Stimulated activated CD4-positive, alpha-beta T cell treated with anti-CD3 and anti-CD28 coated beads, Interleukin-4, amount 100 ng/mL, for 4 hours (primary cell): ENCODE data around the gene UPF2.

Experiments used
- DNase-seq, 2 experiments: peaks; one replicate each; pipeline ENCODE4 v3.0.0-alpha.2; 2020

Gene UPF2

DNA sequence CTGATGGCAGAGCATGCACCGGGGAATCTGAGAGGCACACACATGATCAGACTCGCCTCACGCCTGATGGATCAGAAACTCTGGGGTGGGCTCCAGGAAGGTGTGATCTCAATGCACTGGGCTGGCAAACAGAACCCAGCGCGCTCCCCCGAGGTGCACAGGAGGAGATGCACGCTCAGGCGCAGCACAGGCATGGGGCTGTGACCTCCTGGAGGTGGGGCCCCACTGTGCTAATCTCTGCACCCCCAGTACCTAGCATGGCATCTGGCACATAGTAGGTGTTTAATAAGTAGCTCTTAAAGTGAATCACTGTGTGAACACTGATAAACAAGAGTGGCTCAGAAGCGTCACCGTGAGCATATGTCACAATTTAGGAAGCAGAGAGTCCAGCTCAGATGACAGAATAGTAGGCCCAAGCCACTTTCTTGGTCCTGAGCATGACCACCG lies 161.6 kb downstream of the UPF2 start:
- no peak for DNase-seq

DNA sequence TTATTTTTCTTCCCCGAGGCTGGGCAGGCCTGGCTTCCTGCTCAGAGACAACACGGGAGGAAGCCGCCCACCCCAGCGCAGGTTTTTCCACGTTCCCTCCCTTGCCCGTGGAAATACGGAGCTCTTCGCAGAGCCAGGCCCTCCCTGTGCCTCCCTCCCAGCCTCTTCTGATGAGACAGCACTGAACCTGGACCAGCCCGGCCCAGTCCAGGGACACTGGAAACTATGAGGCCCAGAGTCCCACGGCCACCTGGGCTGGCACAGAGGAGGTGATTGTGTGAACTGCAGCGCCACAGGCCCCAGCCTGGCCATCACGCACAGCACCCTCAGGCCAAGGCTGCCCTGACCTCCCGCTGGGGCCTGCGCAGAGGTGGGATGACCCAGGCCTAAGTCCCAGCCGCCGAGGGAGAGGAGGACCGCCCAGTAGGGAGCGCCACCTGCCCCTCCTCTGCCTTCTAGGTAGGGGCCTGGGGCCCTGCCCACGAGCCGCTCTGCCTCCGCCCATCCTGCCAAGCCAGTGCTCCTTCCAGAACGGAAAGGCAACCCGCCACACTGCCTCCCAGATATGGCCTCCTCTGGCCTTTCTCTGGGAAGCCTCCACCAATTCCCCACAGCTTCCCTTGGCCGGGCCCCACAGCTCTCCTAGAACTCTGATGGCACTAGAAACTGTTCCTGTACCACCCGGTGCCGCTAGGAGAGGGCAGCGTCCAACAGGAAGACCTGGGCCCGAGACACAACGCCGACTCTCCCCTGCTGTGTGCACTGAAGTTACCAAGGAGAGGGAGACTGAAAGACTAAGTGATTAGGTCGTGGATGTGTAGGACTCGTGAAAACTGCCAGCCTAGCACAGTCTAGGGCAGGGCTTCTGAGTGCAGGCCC lies 162.2 kb downstream of the UPF2 start:
- no peak for DNase-seq

GRCh38 chr10:11879387-11880094 lies 163.1 kb downstream of the UPF2 start:
- no peak for DNase-seq

GRCh38 chr10:11878776-11879175 lies 163.8 kb downstream of the UPF2 start:
- no peak for DNase-seq

DNA sequence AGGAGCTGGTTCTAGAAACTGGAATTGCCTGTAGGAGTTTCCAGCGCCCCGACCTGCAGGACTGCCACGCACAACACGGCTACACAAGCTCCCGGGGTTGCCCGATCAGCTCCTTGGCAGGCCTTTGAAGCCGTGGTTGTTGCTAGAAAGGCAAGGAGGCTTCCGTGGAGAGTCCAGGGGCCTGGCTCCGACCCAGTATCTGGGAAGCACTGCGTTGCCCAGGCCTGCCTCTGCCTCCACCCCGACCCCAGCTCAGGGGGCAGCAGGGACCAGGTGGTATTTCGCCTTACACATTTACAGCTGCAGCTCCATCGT lies 165.1 kb downstream of the UPF2 start:
- DNase-seq = no peak

DNA sequence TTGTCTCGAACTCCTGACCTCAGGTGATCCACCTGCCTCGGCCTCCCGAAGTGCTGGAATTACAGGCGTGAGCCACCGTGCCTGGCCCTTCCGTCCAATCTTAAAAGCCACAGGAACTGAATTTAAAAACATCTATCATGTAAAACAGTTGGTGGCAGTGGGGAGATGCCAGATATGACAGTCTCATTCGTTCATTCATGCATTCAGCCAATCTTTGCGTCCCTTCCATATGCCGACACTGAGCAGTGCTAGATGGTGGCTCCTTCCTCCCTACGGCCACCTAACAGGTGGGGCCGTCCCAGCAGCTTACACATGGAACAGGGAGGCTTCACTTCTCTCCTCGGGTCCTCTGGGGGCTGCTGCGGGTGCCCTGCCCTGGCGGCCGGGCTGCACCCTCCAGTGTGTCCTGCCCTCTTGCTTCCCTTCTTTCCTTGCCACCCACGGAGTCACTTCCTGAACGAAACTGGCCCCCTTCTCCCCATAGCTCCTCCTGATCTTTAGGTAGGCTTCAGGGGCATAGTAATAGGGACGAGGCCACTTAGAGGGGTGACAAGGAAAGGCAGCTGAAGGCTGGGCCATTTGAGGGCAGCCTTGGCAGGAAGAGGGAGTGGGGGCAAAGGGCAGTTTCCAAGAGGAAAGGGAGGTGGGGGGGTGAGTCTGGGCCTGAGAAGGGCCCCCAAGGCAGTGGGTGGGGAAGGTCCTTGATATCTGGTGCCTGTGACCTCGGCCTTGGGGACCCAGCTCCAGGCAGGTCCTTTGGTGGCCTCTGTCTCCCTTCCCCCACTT lies 165.6 kb downstream of the UPF2 start:
- DNase-seq = no peak

GRCh38 chr10:11876324-11876723 lies 166.3 kb downstream of the UPF2 start:
- DNase-seq = no peak

GRCh38 chr10:11875494-11876281 lies 166.9 kb downstream of the UPF2 start:
- DNase-seq = no peak

- peak; percentile 39 to 69 for DNase-seq
These were observed 167.8 kb downstream of the UPF2 start for GRCh38 chr10:11874568-11875493.

DNA sequence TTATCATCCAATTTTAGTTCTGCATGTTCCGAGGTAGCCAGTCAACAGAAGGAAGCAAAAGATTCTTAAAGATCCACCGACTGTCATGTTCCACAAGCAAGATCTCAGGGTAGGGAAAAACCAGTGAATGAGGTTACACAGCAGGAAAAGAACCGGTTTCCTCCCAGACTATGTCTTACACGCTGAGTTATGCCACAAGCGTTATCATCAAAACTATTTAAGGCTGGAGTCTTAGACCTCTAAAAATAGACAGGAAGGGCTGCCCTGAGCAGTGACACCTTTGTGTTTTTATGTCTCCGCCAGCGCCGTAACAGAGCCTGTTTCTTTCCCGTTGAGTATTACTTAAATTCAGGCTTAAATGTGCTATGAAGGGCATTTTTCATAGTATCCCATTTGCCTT lies 171.1 kb downstream of the UPF2 start:
- no peak for DNase-seq

DNA sequence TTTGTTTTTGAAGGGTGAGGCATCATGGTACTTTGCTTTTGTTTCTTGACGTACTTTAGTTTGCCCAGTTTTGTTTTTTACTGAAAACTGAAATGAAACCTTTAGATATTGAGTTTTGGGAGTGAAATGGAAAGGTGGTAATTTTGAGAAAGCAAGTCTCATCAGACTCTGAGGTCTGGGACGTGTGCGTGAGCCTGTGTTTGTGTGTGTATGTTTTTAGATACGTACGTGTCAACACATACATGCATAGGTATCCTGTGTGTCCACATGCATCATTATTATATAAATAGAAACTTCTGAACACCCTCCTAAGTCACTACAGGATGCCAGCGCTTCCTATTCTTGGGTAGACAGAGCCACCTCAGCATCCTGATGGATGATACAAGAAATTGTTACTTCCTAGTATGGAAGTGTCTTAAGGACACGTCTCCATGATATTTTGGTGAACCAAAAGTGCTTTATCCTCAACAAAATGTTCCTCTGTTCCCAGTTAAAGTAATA lies 171.7 kb downstream of the UPF2 start:
- no peak for DNase-seq

GRCh38 chr10:11870461-11870780 lies 172.2 kb downstream of the UPF2 start:
- DNase-seq = no peak
